Fibroblast of upper back skin (primary cell): ENCODE data around the gene USP40.
"Not testable (repeated sequence)": the region's sequence is repeated elsewhere in the genome, so short reads cannot be mapped to it uniquely, and the experiment has no call there.

ENCODE experiments used
- DNase-seq: peaks from one replicate; pipeline ENCODE4 v3.0.0-alpha.2; 2013

The USP40 gene

GRCh38 chr2:233566141-233566956, at the start of gene USP40:
TSS of gene USP40 (minus strand) at chr2:233566782. CDS start at chr2:233565554, 1,228 bp downstream.
- DNase-seq: peak; percentile 92

- DNase-seq: no peak
These were observed 44.7 kb upstream of the USP40 start for GRCh38 chr2:233611284-233611683.

- no peak for DNase-seq
These were observed 39.1 kb upstream of the USP40 start for GRCh38 chr2:233605680-233606079.

- DNase-seq: no peak
These were observed 38.2 kb upstream of the USP40 start for GRCh38 chr2:233604826-233605225.

GRCh38 chr2:233603520-233603919, 36.9 kb upstream of the USP40 start:
- no peak for DNase-seq

GRCh38 chr2:233602076-233602475, 35.5 kb upstream of the USP40 start:
- no peak for DNase-seq

GRCh38 chr2:233600386-233600785, 33.8 kb upstream of the USP40 start:
- no peak for DNase-seq

GRCh38 chr2:233598952-233599351, 32.4 kb upstream of the USP40 start:
- DNase-seq: no peak

- no peak for DNase-seq
These were observed 30.9 kb upstream of the USP40 start for GRCh38 chr2:233597522-233597921.

GRCh38 chr2:233593201-233593600, 26.6 kb upstream of the USP40 start:
- DNase-seq: no peak

- not testable (repeated sequence) for DNase-seq
These were observed 26.1 kb upstream of the USP40 start for GRCh38 chr2:233592706-233593105.

GRCh38 chr2:233588400-233588799, 21.8 kb upstream of the USP40 start:
- no peak for DNase-seq

- no peak for DNase-seq
These were observed 17.6 kb upstream of the USP40 start for GRCh38 chr2:233584210-233584609.

- not testable (repeated sequence) for DNase-seq
These were observed 16.8 kb upstream of the USP40 start for GRCh38 chr2:233583217-233583965.

GRCh38 chr2:233577341-233577740, 10.8 kb upstream of the USP40 start:
- DNase-seq: not testable (repeated sequence)

GRCh38 chr2:233572468-233572867, 5.9 kb upstream of the USP40 start:
- no peak for DNase-seq

GRCh38 chr2:233571462-233571861, 4.9 kb upstream of the USP40 start:
- no peak for DNase-seq

GRCh38 chr2:233571001-233571400, 4.4 kb upstream of the USP40 start:
- DNase-seq: no peak

- DNase-seq: no peak
These were observed 869 bp downstream of the USP40 start for GRCh38 chr2:233565685-233566140.

GRCh38 chr2:233563663-233564430, 2.7 kb downstream of the USP40 start:
- peak; percentile 5 for DNase-seq

- DNase-seq: peak; percentile 68
These were observed 9.5 kb downstream of the USP40 start for GRCh38 chr2:233556881-233557736.

- no peak for DNase-seq
These were observed 13.2 kb downstream of the USP40 start for GRCh38 chr2:233553366-233553765.
